HAP-1 (cell line): ENCODE results near the gene TMEM182.

Experiments
- DNase-seq, 2 experiments: peaks; one replicate each; pipeline ENCODE4 v3.0.0-alpha.2; 2016 to 2020; ENCODE audit warnings: low spot score in 2 of 2
- H3K27me3 ChIP-seq: fragments of 250-450 bp; sonication (Bioruptor Pico); 2 replicates; pipeline ENCODE4 v1.5.1; 2020; ENCODE audit warnings: low read depth, mild to moderate bottlenecking, moderate library complexity
- H3K36me3 ChIP-seq: fragments of 250-450 bp; sonication (Bioruptor Pico); replicated peaks from 2 replicates; pipeline ENCODE4 v1.5.1; 2020; ENCODE audit warnings: mild to moderate bottlenecking
- H3K4me1 ChIP-seq: fragments of 250-450 bp; sonication (Bioruptor Pico); 2 replicates; pipeline ENCODE4 v1.5.1; 2020; ENCODE audit warnings: mild to moderate bottlenecking
- H3K4me3 ChIP-seq: fragments of 250-450 bp; sonication (Bioruptor Pico); 2 replicates; pipeline ENCODE4 v1.5.1; 2020; ENCODE audit warnings: mild to moderate bottlenecking, moderate library complexity
- H3K9me3 ChIP-seq: fragments of 250-450 bp; sonication (Bioruptor Pico); 2 replicates; pipeline ENCODE4 v1.5.1; 2020; ENCODE audit warnings: mild to moderate bottlenecking, moderate library complexity
- in situ Hi-C: fragments of 300-500 bp; cut with MboI; formaldehyde crosslinking; loops from 3 replicates; pipeline ENCODE4 v1.14.3; 2020; ENCODE audit warnings: low sequenced_read_pairs, inconsistent platforms, mixed read lengths

The TMEM182 gene

DNA sequence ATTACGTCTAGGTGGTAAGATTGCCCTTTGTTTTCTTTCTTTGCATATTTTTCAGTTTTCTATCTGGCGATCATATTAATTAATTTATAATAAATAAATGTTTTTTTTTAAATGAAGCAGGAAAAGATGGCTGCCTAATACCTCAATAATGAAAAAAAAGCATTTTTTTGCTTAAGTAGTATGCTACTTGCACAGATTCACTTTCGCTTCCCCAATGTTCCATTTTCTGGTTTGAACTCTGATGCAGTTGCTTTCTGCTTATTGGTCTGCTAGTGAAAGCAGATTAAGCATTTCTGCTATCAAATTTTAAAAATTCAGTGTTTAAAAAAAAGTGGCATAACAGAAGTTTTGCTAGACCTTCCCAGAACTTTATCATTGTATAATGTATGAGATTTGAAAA lies 11.9 kb upstream of the TMEM182 start:
- H3K9me3 ChIP-seq, result no peaks in the 10 kb centered on the region
- no peaks in the 10 kb centered on the region for H3K4me1 ChIP-seq
- H3K4me3 ChIP-seq, result no peak overlapping the region
- H3K27me3 ChIP-seq, result no peaks in the 10 kb centered on the region
- no peaks in the 10 kb centered on the region for H3K36me3 ChIP-seq
- DNase-seq, result no peak
- in situ Hi-C loops, result no loop called here

DNA sequence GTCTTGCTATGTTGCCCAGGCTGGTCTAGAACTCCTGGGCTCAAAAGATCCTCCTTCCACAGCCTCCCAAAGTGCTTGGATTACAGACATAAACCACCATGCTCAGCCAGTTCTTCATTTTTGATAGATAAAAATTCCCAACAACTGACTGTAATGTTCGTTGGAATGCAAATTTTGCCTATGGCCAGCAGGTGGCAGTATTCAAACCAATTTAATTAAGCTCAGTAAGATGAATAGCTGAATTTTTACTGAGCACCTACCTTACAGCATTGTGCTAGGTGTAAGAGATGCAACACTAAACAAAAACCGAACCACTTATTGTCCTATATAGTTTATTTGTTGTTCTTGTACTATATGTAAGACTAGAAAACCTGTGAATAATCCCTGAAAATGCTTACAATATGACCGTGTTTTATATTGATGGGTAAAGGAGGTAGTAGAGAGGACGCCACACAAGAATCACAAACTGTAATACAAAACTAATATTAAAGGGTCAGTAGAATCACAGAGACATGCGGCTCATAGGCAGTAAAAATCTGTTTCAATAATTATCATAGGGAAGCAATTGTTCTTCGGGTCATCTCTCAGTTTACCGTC lies 8.2 kb upstream of the TMEM182 start:
- peak; percentile 39 to 43 for DNase-seq
- in situ Hi-C loops, result no loop called here
- Histone ChIP-seq H3K9me3 (no peaks in the 10 kb centered on the region), H3K36me3 (no peaks in the 10 kb centered on the region), H3K4me1 (no peaks in the 10 kb centered on the region), H3K4me3 (no peak overlapping the region), H3K27me3 (no peaks in the 10 kb centered on the region)

DNA sequence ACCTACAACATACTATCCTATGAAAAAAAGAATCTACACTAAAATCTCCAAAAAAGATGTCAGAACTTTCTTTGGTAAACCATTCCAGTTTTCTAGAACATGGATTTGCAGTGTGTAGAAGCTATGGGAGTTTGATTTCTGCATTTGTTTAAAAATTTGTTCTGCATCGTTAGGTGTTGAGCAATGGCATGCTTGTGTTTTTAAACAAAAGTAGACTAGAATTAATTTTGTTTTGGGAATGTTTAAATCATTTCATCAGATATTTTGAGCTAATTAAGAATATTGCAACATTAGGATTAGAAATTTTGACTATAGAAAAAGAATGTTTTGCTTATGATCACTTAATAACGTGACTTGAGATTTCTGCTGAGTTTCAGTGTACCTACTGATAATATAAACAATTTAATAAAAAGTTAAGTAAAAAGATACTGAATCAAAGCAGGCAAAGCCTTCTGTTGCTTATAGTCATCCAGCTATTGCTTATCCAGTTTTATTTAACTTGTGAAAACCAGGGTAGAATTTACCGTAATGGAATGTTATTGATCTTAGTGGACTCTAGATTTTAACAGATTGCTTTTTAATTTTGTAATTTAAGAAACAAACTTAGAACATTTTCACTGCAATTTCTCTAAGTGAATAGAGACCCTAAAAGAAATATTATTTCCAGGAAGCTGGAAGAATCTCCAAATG lies 7.2 kb upstream of the TMEM182 start:
- no peaks in the 10 kb centered on the region for H3K36me3 ChIP-seq
- no peak for DNase-seq
- in situ Hi-C loops, result no loop called here

DNA sequence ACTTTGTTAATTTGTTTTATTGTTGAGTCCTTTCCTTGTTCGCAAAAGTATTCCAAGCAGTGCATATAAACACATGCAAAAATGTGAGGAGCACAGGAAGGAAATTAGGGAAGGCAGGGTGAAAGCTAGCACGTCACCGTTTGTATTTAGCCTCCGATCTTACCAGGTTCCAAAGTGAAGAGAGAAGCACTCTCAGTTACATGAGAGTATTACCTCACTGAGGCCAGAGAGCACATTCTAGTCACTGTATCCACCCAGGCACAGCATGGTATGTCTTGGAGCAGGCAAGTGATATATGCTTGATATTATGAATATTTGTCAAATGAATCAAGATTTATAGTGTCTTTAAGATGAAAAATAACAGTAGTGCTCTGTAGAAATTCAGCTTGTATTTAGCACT lies 6.5 kb upstream of the TMEM182 start:
- Histone ChIP-seq H3K4me1 (no peaks in the 10 kb centered on the region), H3K4me3 (no peak overlapping the region), H3K36me3 (no peaks in the 10 kb centered on the region), H3K9me3 (no peaks in the 10 kb centered on the region), H3K27me3 (no peaks in the 10 kb centered on the region)
- in situ Hi-C loops, result no loop called here
- DNase-seq, result no peak

More for the DNA sequence above, 7.2 kb upstream of the TMEM182 start:
- H3K4me3 ChIP-seq, result no peak overlapping the region
- no peaks in the 10 kb centered on the region for H3K4me1 ChIP-seq
- H3K9me3 ChIP-seq, result no peaks in the 10 kb centered on the region
- H3K27me3 ChIP-seq, result no peaks in the 10 kb centered on the region

DNA sequence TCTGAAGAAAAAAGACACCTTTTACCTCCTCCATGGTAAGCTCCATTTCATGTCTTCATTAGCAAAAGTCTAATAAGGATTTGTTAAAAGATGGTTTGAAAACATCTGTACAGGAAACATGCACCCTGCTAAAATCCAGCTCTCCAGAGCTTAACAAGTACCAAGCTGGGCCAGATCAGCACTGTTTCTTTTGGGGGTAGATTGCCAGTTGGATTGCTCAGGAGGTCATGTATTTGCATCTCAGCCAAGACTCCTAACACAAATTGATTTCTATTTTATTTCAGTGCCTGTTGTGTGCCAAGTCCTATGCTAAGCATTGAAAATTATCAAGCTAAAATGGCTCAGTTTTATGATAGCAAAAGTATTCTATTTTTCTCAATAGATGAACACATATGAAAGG lies 3.4 kb upstream of the TMEM182 start:
- H3K4me1 ChIP-seq, result no peaks in the 10 kb centered on the region
- no peaks in the 10 kb centered on the region for H3K9me3 ChIP-seq
- no peaks in the 10 kb centered on the region for H3K27me3 ChIP-seq

DNA sequence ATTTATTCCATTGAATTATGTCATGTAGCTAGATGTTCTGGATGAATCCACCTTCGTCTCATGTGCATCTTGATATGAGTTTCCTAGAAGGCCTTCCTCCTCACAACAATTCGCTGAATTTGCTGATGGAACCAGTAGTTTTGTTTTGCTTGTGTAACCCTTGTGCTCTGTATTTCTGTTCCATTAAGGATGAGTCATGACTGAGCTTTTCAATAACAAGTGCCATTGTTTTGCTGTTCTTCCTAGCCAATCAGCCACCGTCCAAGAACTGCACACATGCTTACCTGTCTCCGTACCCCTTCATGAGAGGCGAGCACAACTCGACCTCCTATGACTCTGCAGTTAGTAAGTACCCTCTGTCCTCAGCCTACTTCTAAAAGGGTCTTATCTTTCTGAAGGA lies 2.3 kb downstream of the TMEM182 start:
- Histone ChIP-seq H3K4me3 (no peak overlapping the region), H3K27me3 (no peaks in the 10 kb centered on the region), H3K4me1 (no peaks in the 10 kb centered on the region), H3K9me3 (no peaks in the 10 kb centered on the region), H3K36me3 (no peaks in the 10 kb centered on the region)
- DNase-seq, result no peak
- in situ Hi-C loops, result no loop called here

More for the DNA sequence above, 3.4 kb upstream of the TMEM182 start:
- H3K36me3 ChIP-seq, result no peaks in the 10 kb centered on the region
- no peak for DNase-seq
- in situ Hi-C loops, result no loop called here
- H3K4me3 ChIP-seq, result no peak overlapping the region

DNA sequence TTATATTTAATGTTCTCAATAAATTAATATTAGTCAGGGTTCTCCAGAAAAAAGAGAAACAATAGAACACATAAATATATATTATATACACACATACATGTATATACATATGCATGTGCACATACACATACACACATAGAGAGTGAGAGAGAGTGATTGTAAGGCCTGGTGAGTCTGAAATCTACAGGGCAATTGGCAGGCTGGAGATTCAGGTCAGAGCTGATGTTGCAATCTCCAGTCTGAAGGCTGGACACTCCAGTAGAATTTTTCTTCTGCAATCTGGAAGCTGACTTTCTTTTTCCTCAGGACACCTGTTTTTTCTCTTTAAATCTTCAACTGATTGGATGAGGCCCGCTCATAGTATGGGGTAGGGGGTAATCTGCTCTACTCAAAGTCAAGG lies 3.2 kb downstream of the TMEM182 start:
- no peak overlapping the region for H3K4me3 ChIP-seq
- in situ Hi-C loops, result no loop called here

DNA sequence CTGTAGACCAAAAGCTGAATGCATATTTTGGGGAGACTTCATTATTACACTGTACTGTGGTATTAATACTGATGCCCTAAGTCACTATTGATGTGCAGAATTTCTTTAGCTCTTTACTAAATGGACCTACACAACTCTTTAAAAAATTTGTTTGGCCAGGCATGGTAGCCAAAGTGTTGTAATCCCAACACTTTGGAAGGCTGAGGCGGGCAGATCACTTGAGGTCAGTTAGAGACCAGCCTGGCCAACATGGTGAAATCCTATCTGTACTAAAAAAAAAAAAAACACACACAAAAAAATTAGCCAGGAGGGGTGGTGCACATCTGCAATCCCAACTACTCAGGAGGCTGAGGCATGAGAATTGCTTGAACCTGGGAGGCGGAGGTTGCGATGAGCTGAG lies 6.4 kb downstream of the TMEM182 start:
- no peak overlapping the region for H3K4me3 ChIP-seq
- in situ Hi-C loops, result no loop called here
- H3K27me3 ChIP-seq, result no peaks in the 10 kb centered on the region
- DNase-seq, result no peak
- H3K36me3 ChIP-seq, result no peaks in the 10 kb centered on the region
- no peaks in the 10 kb centered on the region for H3K9me3 ChIP-seq
- no peaks in the 10 kb centered on the region for H3K4me1 ChIP-seq

More for the DNA sequence above, 3.2 kb downstream of the TMEM182 start:
- DNase-seq, result no peak
- H3K27me3 ChIP-seq, result no peaks in the 10 kb centered on the region
- H3K4me1 ChIP-seq, result no peaks in the 10 kb centered on the region
- H3K36me3 ChIP-seq, result no peaks in the 10 kb centered on the region
- H3K9me3 ChIP-seq, result no peaks in the 10 kb centered on the region

DNA sequence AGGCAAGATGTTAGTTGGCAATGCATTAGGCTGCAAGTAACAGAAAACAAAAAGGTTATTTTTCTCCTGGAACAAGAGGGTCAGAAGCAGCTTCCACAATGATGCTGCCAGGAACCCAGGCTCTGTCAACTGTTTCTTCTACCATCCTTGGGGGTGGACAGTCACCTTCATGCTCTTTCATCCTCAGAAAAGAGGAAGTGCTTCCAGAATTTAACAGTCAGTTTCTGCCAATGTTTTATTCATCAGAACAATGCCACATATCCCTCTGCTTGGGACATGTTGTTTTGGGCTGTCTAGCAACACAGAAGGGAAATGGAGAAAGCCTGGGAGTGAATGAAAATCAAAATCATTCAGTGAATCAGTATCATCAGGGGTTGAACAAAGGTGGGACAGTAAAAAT lies 7.1 kb downstream of the TMEM182 start:
- H3K9me3 ChIP-seq, result no peaks in the 10 kb centered on the region
- no peaks in the 10 kb centered on the region for H3K27me3 ChIP-seq
- in situ Hi-C loops, result no loop called here
- H3K36me3 ChIP-seq, result no peaks in the 10 kb centered on the region
- no peak for DNase-seq
- H3K4me1 ChIP-seq, result no peaks in the 10 kb centered on the region
- no peak overlapping the region for H3K4me3 ChIP-seq

DNA sequence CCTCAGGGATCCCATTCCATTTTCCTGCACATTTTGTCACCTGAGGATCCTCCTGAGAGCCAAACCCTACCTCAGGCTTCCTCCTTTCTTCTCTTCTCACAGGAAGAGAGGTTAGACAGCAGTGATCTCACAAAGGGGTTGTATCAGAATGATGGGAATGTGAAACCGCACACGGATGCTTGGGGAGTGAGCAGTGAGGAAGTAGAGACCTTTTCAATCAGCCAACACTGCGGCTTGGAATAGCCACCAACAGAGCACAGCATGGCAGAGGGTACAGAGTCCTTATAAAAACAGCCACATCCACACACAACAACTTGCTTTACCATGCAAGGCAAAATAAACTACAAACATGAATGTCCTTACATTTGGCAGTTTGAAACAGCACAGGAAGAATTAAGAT lies 8.7 kb downstream of the TMEM182 start:
- H3K36me3 ChIP-seq, result no peaks in the 10 kb centered on the region
- H3K4me1 ChIP-seq, result no peaks in the 10 kb centered on the region
- in situ Hi-C loops, result no loop called here
- no peaks in the 10 kb centered on the region for H3K27me3 ChIP-seq
- DNase-seq, result no peak
- H3K4me3 ChIP-seq, result no peak overlapping the region
- H3K9me3 ChIP-seq, result no peaks in the 10 kb centered on the region

DNA sequence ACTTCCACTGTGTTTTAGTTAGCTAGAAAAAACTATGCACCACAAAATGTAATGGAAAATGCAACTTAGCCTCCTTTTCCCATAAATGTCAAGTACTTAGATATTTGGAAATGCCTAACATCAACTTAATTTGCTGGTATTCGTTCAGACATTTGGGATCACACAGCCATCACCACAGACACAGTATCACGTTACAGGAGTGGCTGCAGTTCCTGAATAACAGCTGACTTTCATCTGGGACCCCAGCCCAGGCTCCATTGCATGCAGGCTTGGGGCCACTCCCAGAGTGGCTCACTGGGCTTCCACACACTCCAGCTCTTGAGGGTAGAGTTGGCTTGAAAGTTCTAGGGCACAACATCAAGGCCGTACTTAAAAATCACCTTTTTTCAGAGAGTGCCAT lies 9.3 kb downstream of the TMEM182 start:
- Histone ChIP-seq H3K27me3 (no peaks in the 10 kb centered on the region), H3K9me3 (no peaks in the 10 kb centered on the region), H3K4me3 (no peak overlapping the region), H3K36me3 (no peaks in the 10 kb centered on the region), H3K4me1 (no peaks in the 10 kb centered on the region)
- in situ Hi-C loops, result no loop called here
- DNase-seq, result no peak

DNA sequence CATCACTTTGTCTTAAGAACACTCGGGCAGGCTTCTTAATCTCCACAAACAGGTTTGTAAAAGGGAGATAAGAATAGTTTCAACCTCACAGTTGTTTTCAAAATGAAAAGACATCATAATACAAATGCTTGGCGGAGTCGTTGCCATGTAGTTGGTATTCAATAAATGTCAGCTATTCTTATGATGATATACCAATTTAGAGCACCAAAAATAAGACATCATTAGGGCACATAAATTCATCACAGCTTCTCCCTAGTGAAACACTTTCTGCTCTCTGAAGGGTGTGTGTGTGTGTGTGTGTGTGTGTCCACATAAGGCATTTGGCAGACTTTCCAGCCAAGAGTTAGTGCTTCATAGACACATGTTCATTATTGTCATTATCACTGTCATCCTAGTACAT lies 10.8 kb downstream of the TMEM182 start:
- DNase-seq, result no peak
- H3K27me3 ChIP-seq, result no peaks in the 10 kb centered on the region
- no peaks in the 10 kb centered on the region for H3K36me3 ChIP-seq
- no peaks in the 10 kb centered on the region for H3K4me1 ChIP-seq
- in situ Hi-C loops, result no loop called here
- H3K4me3 ChIP-seq, result no peak overlapping the region
- H3K9me3 ChIP-seq, result no peaks in the 10 kb centered on the region

DNA sequence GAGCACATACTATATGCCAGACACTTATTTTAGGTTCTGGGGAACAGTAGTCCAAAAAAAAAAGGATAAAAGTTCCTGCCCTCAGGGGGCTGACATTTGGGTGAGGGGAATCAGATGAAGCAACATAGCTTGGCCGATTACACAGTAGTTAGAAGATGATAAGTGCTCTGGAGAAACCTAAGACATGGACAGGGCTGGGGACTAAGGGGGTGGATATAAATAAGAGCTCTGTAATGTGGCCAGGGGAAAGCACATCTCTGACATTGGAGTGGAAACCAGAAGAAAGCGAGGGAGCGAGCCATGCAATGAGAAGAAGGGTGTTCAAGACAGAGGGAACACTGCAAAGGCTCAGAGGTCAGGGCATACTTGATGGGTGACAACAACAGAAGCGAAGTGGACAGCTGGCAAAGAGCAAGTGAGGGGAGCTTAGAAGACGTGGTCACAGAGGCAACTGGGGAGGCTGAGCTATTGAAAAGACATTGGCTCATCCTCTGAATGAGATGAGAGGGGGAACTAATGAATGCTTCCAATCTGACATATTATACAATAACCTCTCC lies 11.4 kb downstream of the TMEM182 start:
- in situ Hi-C loops, result no loop called here
- H3K9me3 ChIP-seq, result no peaks in the 10 kb centered on the region
- H3K27me3 ChIP-seq, result no peaks in the 10 kb centered on the region

DNA sequence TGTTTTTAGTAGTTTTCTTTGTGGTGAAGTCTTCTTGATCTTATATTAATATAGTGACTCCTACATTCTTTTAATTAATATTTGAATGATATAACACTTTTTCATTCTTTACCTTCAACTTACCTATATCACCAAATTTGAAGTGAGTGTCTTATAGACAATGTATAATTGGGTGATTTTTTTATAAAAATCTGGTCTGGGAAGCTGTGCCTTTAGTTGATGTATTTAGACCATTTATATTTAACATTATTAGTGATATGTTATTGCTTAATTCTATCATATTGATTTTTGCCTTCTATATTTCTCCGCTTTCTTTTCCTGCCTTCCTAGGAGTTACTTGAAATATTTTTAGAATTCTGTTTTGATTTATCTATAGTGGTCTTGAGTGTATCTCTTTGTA lies 16.4 kb downstream of the TMEM182 start:
- no peak overlapping the region for H3K4me3 ChIP-seq
- peaks cover 4% of the 10 kb centered on the region for H3K4me1 ChIP-seq
- in situ Hi-C loops, result no loop called here
- H3K27me3 ChIP-seq, result no peaks in the 10 kb centered on the region
- no peaks in the 10 kb centered on the region for H3K36me3 ChIP-seq
- DNase-seq, result no peak
- H3K9me3 ChIP-seq, result no peaks in the 10 kb centered on the region

More for the DNA sequence above, 11.4 kb downstream of the TMEM182 start:
- no peak overlapping the region for H3K4me3 ChIP-seq
- no peaks in the 10 kb centered on the region for H3K4me1 ChIP-seq
- no peak for DNase-seq
- H3K36me3 ChIP-seq, result no peaks in the 10 kb centered on the region
